Kasumi-1 (cell line): ENCODE data around the gene TSHZ2.
"Not testable (repeated sequence)": the region's sequence is repeated elsewhere in the genome, so short reads cannot be mapped to it uniquely, and the experiment has no call there.

Experiments
- DNase-seq, 2 experiments: peaks; one replicate each; lab custom pipeline; 2025; lab: John Stamatoyannopoulos, UW

The TSHZ2 gene

DNA sequence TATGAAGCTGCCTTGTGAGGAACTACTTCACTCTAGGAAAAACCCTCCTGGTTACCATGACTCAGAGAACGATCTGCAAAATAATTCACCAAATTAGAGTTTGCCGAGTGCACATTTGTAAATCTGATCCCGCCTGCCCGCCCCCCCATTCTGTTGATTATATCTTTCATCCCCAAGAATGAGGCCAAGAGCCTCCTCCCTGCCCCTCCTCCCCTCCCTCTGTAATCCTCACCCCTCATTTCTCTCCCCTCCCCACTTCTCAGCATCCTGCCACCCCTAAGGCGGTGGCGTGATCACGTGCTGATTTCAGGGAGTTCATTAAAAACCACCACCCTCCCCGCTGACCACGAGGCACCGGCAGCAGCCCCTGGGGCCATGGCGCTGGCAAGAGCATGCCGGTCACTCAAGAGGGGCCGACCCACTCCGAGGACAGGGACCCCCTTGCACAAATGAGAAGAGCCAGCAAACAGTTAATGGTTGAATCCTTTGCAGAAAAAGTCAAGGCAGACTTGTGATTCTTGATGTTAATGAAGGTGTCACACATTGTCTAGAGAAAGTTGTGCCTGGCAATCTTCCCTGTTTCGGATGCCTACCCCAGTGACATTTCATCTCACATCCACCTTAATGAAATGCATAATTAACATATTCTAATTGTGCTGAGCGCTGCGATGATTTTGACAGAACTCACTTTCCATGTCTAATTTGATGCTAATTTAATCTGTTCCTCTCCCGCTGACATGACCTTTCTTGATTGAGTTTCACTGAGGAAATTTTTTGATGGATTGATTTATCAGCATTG lies 373.6 kb downstream of the TSHZ2 start:
- DNase-seq: no peak

DNA sequence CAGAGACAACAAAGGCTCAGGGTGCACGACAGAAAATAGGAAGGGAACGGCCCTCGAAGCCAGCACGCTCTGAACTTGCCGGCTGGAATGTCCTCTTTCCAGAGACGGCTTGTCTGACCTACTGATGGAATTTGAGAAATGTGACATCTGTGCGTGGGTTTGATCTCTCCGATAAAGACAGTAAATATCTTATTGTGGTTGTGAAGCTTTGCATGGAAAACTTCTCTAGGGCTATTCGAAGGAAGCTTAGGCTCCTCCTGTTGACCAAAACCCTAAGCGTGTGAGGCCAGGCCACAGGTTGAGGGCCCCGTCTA lies 374.1 kb downstream of the TSHZ2 start:
- no peak for DNase-seq

DNA sequence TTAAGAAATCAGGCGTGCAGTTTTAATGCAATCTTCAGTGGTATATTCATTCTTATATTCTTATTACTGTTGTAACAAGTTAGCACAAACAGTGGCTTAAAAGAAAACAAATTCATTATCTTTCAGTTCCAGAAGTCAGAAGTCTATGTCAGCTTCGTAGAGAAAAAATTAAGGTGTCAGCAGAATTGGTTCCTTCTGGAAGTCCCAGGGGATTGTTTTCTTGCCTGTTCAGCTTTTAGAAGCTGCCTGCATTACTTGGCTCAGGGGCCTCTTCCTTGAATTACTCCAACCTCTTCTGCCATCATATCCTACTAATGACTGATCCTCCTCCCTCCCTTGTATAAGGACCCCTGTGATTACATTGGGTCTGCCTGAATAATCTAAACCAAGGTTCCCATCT lies 377.6 kb downstream of the TSHZ2 start:
- DNase-seq: no peak

DNA sequence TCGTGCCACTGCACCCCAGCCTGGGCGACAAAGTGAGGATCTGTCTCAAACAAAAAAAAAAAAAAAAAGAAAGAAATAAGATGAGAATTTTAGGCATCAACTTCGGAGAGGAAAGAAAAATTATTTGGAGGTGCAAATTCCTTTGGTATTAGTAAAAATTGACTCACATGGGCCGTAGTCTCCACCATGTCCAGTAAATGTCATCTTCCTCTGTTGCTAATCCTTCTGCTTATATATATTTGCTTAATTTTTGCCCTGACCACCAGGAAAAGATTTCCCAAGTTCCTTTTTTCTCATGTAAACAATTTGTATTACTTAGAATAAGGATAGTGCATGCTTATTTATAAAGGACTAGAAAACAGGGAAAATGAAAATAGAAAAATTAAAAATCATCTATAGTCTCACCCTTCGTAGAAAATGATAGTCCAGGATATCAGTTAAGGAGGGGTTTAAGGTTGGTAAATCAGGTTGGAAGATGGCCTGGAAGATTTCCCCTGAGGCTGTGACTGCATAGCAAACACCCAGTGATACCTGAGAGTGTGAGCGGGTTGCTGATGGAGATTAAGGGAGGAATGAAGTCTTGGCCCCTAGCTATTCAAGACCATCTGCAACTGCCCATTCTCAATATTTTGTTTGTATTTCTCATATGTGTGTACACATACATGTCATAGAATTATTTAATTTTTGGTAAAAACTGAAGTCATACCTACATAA lies 380.7 kb downstream of the TSHZ2 start:
- DNase-seq: no peak

DNA sequence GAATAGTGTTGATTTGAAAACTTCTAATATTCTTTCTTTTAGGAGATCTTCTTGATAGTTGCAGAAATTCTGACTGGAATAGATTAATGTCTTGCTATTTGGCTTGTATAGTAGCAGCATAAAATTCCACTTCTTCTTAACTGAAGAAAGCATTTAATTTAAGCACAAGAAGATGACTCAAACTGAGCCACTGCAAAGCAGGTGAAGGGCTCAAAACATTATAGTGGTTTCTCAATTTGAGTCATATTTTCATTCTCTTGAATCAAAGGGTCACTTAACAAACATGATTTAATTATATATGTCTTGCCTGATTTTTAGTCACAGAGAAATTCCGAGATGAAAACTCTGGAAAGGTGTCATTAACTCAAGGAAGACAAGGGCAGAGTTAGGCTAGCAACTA lies 382.2 kb downstream of the TSHZ2 start:
- DNase-seq: no peak

DNA sequence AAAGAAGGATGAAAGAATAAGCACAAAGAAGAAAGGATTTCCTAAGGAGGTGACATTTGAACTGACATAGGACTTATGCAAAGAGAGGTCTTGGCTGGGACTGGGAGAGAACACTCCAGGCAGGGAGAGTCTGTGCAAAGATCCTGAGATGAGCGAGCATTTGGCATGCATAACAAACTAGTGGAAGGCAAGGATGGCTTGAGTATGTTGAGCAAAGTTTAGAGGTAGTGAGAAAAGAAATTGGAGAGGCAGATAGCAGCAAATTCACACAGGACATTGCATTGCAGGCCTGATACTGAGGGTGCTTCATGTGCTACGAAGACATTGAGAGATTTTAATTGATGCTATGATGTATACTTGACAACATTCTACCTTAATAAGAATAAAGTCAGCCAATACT lies 383.6 kb downstream of the TSHZ2 start:
- DNase-seq: no peak

DNA sequence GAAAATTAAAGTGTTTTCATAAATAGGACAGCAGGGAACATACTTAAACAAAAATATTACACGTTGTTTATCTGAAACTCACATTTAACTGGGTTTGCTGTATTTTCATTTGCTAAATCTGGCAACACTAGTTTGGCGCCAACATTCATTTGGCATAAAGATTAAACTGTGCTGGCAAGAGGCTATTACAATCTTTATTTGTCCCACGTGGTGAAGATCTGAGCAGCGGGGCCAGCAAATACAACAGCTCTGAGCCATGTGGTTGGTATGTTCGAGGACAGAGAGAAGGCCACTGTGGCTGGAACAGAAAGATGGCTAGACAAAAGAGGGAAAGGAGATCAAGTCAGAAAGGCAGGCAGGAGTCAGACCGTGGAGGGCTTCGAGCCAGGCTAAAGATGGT lies 387.3 kb downstream of the TSHZ2 start:
- DNase-seq: no peak

DNA sequence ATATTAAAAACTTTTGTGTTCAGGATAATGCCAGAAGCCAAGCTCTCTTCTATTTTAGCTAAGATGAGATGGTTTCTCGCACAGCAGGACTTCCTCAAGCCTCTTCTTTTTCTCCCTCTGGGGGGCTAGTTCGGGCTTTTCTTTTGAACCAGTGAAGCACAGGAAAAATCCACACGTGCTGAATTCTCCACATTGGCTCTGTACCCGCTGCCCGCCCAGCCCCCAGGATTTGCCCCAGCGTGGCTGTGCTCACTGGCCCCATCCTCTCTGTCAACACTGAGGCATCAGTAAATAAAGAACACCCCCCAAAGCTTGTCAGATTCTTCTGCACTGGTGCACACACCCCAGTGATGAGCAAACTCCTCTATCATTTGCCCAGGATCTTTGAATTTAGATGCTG lies 388.7 kb downstream of the TSHZ2 start:
- no peak for DNase-seq

DNA sequence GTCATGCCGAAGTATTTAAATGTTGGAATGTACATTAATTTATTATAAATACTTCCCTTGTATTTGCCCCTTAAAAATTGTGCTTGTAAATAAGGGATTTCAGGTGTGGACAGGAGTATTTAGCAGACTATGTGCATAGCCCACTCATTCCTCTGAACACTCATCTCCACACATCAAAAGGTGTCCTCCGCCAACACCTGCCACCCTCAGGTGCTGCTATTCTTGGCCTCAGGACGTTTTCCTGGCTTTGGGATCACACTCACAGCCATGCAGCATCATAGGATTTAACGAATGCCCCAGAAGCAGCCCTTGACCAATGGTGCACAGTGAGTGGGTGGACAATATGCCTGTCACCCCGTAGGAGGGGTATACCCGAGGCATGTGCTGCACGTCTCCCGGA lies 390.6 kb downstream of the TSHZ2 start:
- no peak for DNase-seq

DNA sequence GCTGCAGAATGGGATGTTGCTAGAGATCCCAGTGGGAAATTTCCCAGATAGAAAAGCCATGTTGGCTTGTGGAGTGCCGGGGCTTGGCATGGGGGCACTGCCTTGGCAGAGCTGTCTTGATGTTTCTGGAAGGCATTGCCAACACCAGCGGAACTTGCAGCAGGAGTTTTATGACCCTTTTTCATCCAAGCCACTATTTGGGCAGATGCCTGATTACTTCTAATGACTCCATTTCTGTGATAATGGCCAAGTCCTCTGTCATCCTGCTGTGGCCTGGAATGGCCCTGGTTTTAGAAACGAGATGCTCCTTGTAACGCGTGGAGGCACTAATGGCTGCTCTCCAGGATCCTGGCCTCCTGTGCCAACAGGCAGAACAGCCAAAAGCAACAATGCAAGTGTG lies 392.5 kb downstream of the TSHZ2 start:
- no peak for DNase-seq

DNA sequence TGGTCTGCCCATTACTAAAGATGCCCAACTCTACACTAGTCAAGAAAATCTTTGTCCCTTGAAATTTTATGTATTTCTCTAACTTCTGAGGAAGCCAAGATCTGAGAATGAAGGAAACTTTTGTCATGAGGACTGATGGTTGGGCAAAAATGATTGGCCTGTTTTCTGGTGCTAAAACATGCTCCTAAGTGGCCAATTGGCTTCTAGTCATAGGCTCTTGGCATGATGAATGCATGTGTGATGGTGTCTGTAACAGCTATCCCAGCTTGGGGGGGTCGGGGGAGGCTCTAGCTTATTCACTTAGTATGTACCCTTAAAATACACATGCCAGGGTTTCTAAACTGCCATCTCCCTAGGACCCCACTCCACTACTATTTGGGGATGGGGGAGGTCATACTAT lies 392.9 kb downstream of the TSHZ2 start:
- no peak for DNase-seq

DNA sequence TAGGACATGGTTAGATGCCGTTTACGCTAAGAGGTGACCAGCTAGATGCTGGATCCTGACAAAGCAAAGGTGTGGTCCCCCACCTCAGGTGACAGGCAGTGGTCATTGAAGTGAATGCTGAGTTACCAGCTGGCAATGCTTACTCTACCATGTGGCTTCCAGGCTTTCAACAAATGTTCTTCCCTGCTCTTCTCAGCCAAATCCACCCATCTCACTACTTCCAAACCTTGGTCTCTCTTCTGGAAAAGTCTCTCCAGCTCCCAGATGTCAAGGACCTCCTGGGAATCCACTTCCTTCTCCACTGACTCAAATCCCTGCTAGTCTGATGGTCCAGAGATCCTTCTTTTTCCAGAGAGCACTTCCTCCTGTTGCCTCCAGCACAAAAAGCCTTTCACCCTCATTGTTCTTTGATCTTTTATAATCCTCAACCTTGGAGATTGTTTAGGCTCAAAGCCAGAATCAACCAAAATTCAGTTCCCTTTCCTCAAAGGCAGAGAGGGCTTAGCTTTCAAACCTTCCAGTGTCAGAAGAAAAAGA lies 393.4 kb downstream of the TSHZ2 start:
- DNase-seq: no peak

DNA sequence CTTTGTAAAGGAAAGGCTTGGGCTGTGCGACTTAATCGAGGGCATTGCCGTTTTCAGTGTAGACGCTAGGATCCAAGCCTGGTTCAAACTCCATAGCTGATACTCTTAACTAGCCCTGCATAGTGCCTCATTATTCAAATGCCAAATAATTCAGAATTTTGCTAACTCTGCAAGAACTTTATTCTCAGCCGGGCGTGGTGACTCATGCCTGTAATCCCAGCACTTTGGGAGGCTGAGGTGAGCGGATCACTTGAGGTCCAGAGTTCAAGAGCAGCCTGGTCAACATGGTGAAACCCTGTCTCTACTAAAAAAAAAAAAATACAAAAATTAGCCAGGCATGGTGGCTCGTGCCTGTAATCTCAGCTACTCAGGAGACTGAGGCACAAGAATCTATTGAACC lies 394.8 kb downstream of the TSHZ2 start:
- not testable (repeated sequence) for DNase-seq

DNA sequence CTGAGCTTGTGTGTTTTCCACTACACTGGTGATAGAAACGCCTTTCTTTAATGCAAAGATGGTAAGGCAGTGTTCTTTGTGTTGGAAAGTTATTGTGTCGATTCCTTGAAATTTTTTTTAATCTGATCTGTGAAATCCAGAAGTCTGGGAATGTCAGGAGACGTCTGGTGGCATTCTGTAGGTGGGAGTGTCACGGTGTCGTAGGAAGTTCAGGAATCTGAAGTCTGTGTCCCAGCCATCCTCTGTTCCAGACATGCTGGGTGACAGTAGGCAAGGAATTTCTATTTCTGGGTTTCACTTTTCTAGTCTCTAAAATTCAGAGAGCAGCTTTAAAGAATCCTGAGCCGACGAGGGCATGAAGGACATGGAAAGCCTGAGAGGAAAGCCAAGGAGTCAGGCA lies 397.7 kb downstream of the TSHZ2 start:
- no peak for DNase-seq

DNA sequence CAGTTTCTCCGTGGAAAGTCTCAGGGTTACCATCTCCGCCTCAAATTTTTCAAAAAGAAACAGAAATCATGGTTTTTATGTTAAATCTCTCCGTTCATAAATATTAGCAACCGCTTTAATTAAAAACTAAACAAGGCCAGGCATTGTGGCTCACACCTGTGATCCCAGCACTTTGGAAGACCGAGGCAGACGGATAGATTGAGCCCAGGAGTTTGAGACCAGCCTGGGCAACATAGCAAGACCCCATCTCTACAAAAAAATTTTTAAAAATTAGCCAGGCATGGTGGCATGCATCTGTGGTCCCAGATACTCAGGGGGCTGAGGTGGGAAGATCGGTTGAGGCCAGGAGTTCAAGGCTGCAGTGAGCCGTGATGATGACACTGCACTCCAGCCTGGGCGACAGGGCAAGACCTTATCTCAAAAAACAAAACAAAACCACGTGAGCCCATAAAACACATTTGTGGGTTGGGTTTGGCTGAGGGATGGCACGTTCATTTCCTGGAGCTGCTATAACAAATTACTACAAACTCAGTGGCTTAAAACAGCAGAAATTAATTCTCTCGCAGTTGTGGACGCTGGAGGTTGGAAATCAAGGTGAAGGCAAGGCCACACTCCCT lies 398.3 kb downstream of the TSHZ2 start:
- no peak for DNase-seq

DNA sequence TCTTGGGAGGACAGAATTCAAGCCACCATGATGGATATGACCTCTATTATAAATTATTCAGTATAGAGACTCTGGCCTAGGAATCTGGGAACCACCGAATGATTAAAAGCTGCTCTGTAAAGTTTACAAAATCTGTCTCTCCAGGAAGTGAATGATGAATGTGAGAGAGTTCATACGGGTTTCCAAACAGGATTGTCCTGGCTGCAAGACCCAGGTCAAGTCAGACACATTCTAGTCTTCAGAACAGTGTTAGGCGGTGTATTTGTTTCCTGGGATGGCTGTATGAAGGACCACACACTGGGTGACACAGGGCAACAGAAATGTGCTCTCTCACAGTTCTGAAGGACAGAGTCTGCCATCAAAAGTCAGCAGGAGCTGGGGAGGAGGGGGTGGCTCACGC lies 399.1 kb downstream of the TSHZ2 start:
- DNase-seq: no peak

DNA sequence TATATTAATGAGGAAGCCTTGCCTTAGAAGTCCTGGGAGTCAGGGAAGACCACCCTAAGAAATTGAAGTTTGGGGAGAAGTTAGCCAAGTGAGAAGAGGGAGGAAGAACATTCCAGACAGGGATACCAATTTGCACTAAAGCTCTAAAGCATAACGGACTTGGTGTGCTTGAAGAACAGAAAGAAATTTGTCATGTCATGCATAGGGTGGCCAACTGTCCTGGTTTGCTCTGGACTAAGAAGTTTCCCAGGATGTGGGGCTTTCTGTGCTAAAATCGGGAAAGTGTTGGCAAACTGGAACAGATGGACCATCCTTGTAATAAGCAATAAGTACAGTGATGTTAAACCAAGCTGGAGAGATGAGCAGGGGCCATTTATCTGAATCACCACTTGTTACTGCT lies 403.9 kb downstream of the TSHZ2 start:
- no peak for DNase-seq

DNA sequence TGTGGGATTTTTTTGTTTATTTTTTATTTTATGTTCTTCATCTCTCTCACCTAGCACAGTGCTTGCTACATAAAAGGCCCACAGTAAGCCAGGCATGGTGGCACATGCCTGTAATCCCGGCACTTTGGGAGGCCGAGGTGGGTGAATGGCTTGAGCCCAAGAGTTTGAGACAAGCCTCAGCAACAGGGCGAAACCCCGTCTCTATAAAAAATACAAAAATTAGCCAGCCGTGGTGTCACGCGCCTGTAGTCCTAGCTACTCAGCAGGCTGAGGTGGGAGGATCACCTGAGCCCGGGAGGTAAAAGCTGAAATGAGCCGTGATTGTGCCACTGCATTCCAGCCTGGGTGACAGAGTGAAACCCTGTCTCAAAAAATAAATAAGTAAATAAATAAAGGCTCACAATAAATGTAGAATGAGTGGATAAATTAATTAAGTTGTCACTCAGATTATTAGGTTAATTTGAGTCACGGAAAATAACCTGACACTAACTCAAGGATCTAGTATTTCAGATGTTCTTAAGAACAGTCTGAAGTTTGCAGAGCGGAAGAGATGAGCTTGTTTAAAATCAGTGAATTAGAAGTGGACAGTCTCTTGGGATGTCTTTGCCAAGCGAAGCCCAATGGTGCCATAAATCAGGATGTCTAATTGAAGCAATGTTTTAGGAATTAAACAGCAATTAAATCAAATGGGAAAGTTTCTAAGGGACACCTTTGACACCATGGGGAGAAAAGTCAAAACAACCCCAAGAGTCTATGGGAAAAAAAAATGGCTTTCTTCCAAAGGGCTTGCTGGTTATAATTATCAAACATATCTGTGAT lies 407.1 kb downstream of the TSHZ2 start:
- no peak for DNase-seq

DNA sequence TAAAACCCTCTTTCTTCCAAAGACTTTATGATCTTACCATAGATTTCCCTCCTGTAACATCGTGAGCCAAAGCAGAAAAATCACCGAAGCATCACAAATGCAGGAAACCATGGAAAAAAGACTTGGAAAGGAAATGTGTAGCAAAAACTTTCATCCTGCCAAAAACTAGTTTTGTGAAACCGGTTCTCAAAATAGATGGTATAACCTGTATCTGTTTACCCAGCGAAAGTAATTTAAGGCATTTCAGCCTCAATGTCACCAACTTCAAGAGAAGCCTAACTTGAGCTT lies 407.6 kb downstream of the TSHZ2 start:
- DNase-seq: no peak

DNA sequence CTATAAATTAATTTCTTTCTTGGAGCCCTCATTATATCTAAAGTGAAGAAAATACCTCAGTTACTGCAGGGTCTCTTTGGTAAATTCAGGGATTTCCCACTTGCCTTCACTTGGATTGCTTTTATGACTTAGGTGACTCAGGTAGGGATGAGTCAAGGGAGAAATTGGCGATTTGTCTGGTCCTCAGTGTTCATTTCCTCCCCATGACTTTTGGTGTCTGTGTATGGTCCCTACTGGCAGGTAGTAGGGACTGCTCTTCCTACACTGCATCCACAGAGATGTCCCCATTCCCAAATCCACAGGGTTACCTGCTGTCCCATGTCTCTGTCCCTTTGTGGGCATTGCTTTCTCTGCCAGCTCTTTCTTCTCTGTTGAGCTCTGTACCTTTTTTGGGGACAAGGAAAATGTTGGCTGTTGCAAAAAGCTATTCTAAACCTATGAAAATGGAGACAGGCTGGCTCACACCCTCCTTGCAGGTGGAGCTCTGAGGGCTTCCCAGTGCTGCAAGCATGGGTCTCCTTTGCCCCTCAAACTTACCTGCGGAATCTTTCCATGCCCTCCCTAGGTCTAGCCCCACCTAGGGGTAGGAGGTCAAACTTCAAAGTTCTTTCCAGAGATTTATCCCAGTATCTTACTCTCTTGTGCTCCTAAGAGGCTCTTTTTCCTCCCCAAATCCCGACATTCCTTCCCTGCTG lies 409.6 kb downstream of the TSHZ2 start:
- no peak for DNase-seq

DNA sequence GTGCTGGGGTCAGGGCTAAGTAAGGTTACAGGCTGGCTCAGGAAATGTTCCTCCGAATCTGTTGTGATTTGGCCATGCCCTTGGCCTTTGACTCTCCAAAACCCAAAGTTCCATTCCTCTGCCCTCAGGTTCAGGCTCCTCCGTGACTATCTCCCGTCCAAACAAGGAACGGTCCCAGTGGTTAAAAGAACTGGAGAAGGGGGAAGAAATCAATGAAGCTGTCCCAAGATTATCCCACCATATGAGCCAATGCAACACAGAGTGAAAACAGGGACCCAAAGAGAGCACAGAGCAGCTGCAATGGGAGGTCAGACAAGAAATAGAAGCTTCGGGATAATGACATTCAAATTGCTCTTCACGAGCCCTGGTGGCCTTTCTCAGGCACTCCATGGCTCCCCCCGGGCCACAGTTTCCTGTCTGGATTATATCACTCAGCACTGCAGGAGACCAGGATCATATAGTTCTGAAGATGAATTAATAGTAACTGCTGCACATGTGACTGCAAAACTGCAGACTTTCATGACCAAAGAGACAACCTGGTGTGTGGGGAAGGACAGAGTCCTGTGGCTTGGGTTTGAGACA lies 410.2 kb downstream of the TSHZ2 start:
- DNase-seq: no peak

DNA sequence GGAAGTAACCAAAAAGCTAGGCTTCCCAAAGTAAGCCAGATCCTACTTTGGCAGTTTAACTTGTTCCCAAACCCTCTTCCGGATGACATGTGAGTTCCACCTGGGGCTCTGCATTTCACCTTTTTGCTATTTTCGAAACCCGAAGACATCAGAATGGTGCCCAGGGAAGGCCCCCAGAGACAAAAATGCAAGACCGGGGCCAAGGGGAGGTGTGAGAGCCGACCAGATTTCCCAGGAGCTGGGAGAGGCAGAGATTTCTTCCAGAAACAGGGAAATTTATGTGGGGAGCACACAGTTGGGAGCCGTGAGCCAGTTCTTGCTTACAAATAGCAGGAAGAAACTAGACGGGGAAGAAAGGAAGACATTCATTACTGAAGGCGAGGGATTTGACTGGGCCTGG lies 411.8 kb downstream of the TSHZ2 start:
- DNase-seq: no peak
